PC-3 (cell line): ENCODE measurements around the gene PALM2AKAP2. TPM values are rescaled to one million over a fixed set of nuclear protein-coding genes. Genes with fewer than 3 reads are reported as not detected.

Experiments used
- ATAC-seq: fragments of 200-7000 bp; cut with Tn5 transposase; 2 replicates; pipeline ENCODE4 v1.9.1; 2020; ENCODE audit warnings: mild to moderate bottlenecking, moderate library complexity
- BruUV-seq: library from RNA; stranded (reverse); fragments of 400-500 nt; replicated peaks from 2 replicates; lab custom pipeline; 2021; lab: Mats Ljungman, UMichigan
- CTCF ChIA-PET: fragments of 300-600 bp; sonication (Branson Sonifier 250); formaldehyde crosslinking; loops from one replicate; lab custom pipeline; 2022; ENCODE audit warnings: antibody characterized with exemption; lab: Charles Lee
- POLR2A ChIA-PET: fragments of 300-600 bp; sonication (Branson Sonifier 250); formaldehyde crosslinking; loops from one replicate; lab custom pipeline; 2022; ENCODE audit warnings: antibody characterized with exemption; ENCODE audit not compliant: unreplicated experiment; lab: Charles Lee
- DNase-seq: peaks from one replicate; pipeline ENCODE4 v3.0.0-alpha.2; 2015
- H2AFZ ChIP-seq: fragments of 300-600 bp; sonication (generic); 2 replicates; pipeline ENCODE4 v1.6.0; 2016; ENCODE audit warnings: antibody characterized with exemption, low read length
- H3F3A ChIP-seq: fragments of 300-600 bp; sonication (generic); one replicate; pipeline ENCODE4 v1.6.0; 2017; ENCODE audit warnings: antibody characterized with exemption, low read length, control low read depth, mild to moderate bottlenecking; ENCODE audit not compliant: unreplicated experiment
- H3K27ac ChIP-seq: fragments of 300-600 bp; sonication (generic); 2 replicates; pipeline ENCODE4 v1.5.1; 2016; ENCODE audit warnings: mild to moderate bottlenecking, low read length
- H3K27me3 ChIP-seq: fragments of 300-600 bp; sonication (generic); 2 replicates; pipeline ENCODE4 v1.6.1; 2016; ENCODE audit warnings: low read length, mixed read lengths
- H3K36me3 ChIP-seq: fragments of 300-600 bp; sonication (generic); 2 replicates; pipeline ENCODE4 v1.6.1; 2016; ENCODE audit warnings: low read depth, mixed run types, low read length, mixed read lengths
- H3K4me1 ChIP-seq: fragments of 300-600 bp; sonication (generic); 2 replicates; pipeline ENCODE4 v1.5.1; 2016; ENCODE audit warnings: low read length; ENCODE audit not compliant: insufficient read depth
- H3K4me2 ChIP-seq: fragments of 300-600 bp; sonication (generic); 2 replicates; pipeline ENCODE4 v1.6.0; 2016; ENCODE audit warnings: low read length
- H3K4me3 ChIP-seq: fragments of 300-600 bp; sonication (generic); 2 replicates; pipeline ENCODE4 v1.5.1; 2016; ENCODE audit warnings: mild to moderate bottlenecking, low read length, mixed read lengths
- H3K79me2 ChIP-seq: fragments of 300-600 bp; sonication (generic); 2 replicates; pipeline ENCODE4 v1.6.1; 2017; ENCODE audit warnings: low read length, mixed read lengths
- H3K9ac ChIP-seq: fragments of 300-600 bp; sonication (generic); 2 replicates; pipeline ENCODE4 v1.6.0; 2016; ENCODE audit warnings: mild to moderate bottlenecking, low read length
- H3K9me2 ChIP-seq: fragments of 300-600 bp; sonication (generic); replicated peaks from 2 replicates; pipeline ENCODE4 v1.6.1; 2016; ENCODE audit warnings: mixed run types, low read length, mixed read lengths
- H3K9me3 ChIP-seq: fragments of 300-600 bp; sonication (generic); 2 replicates; pipeline ENCODE4 v1.6.1; 2016; ENCODE audit warnings: low read length, mixed read lengths
- H4K20me1 ChIP-seq: fragments of 300-600 bp; sonication (generic); 2 replicates; pipeline ENCODE4 v1.6.1; 2016; ENCODE audit warnings: low read length, mixed read lengths
- EZH2 ChIP-seq: fragments of 300-600 bp; sonication (generic); IDR thresholded peaks from one replicate; pipeline ENCODE4 v1.6.1; 2017; ENCODE audit warnings: antibody characterized with exemption, mild to moderate bottlenecking, low read length; ENCODE audit not compliant: unreplicated experiment
- EZH2phosphoT487 ChIP-seq: fragments of 300-600 bp; sonication (generic); IDR thresholded peaks from 2 replicates; pipeline ENCODE4 v1.6.1; 2018; ENCODE audit warnings: mild to moderate bottlenecking, antibody characterized with exemption, low read length, borderline replicate concordance
- intact Hi-C: fragments of 100-400 bp; cut with micrococcal nuclease; formaldehyde crosslinking; loops from 2 replicates; pipeline ENCODE4 v1.9.0; 2023
- total RNA-seq: library from RNA; depleted of rRNA; stranded (reverse); fragments of >200 nt; gene quantifications from 2 replicates; pipeline ENCODE4 v1.2.3, GENCODE V29; 2014
- TF ChIP-seq, protein P1 (sequence below): fragments of 300-600 bp; sonication (generic); conservative IDR thresholded peaks from 2 replicates; pipeline ENCODE4 v1.5.1; 2017; ENCODE audit warnings: antibody characterized with exemption, low read depth, mild to moderate bottlenecking, low read length

The PALM2AKAP2 gene
- total RNA-seq, 1 experiment from 2014 or later: 0.22 TPM

DNA sequence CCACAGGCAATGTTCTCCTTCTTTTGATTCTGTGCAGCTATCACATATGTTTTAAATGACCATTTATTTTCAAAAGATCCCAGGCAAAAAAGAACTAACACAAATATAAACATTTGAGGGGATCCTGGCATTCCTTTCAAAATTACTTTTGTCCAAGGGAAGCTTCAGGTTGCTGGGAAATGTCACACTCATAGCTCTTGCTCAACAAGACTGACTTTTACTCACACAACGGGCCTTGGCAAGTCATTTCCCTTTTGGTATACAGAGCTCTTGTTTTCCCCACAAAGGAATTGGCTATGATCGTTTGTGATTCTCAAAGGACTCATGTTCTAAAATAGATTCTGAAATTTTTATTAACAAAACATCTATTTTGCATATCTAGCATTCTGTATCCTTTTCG is 4.5 kb upstream of the PALM2AKAP2 start:
- Histone ChIP-seq H2AFZ (no peak overlapping the region), H3K4me3 (no peak overlapping the region), H3K9ac (no peak overlapping the region), H3K27ac (no peak overlapping the region), H3K27me3 (no peaks in the 10 kb centered on the region), H3K4me1 (peaks cover 5% of the 10 kb centered on the region; the same call in 1 of the 2 replicates), H3K9me2 (no peaks in the 10 kb centered on the region), H4K20me1 (no peaks in the 10 kb centered on the region), H3K36me3 (no peaks in the 10 kb centered on the region), H3K9me3 (no peaks in the 10 kb centered on the region), H3K79me2 (no peaks in the 10 kb centered on the region), H3F3A (no peaks in the 10 kb centered on the region), H3K4me2 (no peak overlapping the region)
- ATAC-seq (no peak), DNase-seq (no peak)
- TF ChIP-seq EZH2 (no peak), EZH2phosphoT487 (no peak)
- TF ChIP-seq, protein P1, sequence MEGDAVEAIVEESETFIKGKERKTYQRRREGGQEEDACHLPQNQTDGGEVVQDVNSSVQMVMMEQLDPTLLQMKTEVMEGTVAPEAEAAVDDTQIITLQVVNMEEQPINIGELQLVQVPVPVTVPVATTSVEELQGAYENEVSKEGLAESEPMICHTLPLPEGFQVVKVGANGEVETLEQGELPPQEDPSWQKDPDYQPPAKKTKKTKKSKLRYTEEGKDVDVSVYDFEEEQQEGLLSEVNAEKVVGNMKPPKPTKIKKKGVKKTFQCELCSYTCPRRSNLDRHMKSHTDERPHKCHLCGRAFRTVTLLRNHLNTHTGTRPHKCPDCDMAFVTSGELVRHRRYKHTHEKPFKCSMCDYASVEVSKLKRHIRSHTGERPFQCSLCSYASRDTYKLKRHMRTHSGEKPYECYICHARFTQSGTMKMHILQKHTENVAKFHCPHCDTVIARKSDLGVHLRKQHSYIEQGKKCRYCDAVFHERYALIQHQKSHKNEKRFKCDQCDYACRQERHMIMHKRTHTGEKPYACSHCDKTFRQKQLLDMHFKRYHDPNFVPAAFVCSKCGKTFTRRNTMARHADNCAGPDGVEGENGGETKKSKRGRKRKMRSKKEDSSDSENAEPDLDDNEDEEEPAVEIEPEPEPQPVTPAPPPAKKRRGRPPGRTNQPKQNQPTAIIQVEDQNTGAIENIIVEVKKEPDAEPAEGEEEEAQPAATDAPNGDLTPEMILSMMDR: no peak
- CTCF ChIA-PET: no interaction called here
- BruUV-seq: no TSS peak
- intact Hi-C loops: no loop called here
- POLR2A ChIA-PET: no interaction called here

DNA sequence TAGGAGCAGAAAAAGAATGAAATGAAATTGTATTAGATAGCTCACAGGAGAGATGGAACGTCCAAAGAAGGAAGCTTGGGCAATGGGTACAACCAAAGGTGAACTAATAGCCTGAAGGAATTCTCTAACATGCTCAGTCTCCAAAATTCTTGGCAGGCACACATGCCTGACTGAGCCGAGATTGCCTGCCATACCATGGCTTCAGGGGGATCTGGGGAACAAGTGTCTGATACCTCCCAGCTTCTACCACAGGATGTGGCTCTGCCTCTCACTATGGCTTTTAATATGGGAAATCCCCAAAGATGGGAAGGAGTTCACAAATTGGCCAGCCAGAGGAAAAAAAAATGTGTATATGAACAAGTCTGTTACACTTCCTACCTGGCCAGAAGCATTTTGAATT is 3.6 kb upstream of the PALM2AKAP2 start:
- CTCF ChIA-PET: no interaction called here

DNA sequence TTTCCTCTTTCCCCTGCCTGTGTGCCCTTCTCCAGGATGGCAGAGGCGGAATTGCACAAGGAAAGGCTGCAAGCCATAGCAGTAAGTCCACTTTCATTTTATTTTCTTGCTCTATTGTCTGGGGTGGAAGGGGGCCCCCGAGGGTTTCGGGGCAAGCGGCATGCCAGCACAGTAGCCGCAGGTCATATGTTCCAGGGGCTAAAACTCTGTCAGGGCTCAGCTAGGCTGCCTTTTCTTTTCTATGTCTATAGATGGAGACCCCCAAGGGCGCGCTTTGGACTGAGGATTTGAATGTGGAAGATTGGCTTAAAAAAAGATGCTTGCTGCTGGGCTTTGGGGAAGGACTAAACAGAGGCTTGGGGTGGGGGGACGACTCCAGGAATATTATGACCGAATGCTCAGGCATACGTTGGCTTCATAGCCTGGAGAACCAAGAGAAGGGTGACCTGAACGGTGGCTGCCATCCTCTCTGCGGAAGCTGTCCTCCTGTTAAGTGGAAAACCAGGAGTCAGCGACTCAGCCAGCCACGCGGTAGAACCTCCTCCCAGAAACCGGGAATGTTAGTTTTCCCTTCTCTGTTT is 545 bp downstream of the PALM2AKAP2 start:
- Histone ChIP-seq H3K4me2 (peak overlapping the region; percentile 94), H3K9me2 (no peaks in the 10 kb centered on the region), H2AFZ (peak overlapping the region; percentile 94), H3K27ac (no peak overlapping the region), H3K9ac (peak overlapping the region; percentile 48), H3K27me3 (no peaks in the 10 kb centered on the region), H3K4me1 (no peaks in the 10 kb centered on the region), H3K9me3 (no peaks in the 10 kb centered on the region), H3F3A (no peaks in the 10 kb centered on the region), H4K20me1 (no peaks in the 10 kb centered on the region), H3K79me2 (no peaks in the 10 kb centered on the region), H3K4me3 (peak overlapping the region; percentile 88), H3K36me3 (no peaks in the 10 kb centered on the region)
- intact Hi-C loops: no loop called here
- ATAC-seq: peak; percentile 18; the same call in 1 of the 2 replicates
- TF ChIP-seq, protein P1: no peak
- TF ChIP-seq EZH2phosphoT487 (no peak), EZH2 (no peak)
- BruUV-seq: no TSS peak
- POLR2A ChIA-PET: no interaction called here
- DNase-seq: peak; percentile 2
- CTCF ChIA-PET: no interaction called here

More for the DNA sequence above, 3.6 kb upstream of the PALM2AKAP2 start:
- intact Hi-C loops: no loop called here
- no peaks in the 10 kb centered on the region for H3K27me3 ChIP-seq
- BruUV-seq: no TSS peak
- no peaks in the 10 kb centered on the region for H4K20me1 ChIP-seq
- no peaks in the 10 kb centered on the region for H3K9me3 ChIP-seq
- DNase-seq (no peak), ATAC-seq (no peak)
- H2AFZ ChIP-seq: no peak overlapping the region
- no peaks in the 10 kb centered on the region for H3K9me2 ChIP-seq
- H3K27ac ChIP-seq: no peak overlapping the region
- no peaks in the 10 kb centered on the region; the same call in 1 of the 2 replicates for H3K4me1 ChIP-seq
- no peak overlapping the region for H3K4me3 ChIP-seq
- H3K36me3 ChIP-seq: no peaks in the 10 kb centered on the region
- no peak overlapping the region for H3K9ac ChIP-seq
- no peak overlapping the region for H3K4me2 ChIP-seq
- H3K79me2 ChIP-seq: no peaks in the 10 kb centered on the region
- TF ChIP-seq, protein P1: no peak
- TF ChIP-seq EZH2 (no peak), EZH2phosphoT487 (no peak)
- POLR2A ChIA-PET: no interaction called here
- no peaks in the 10 kb centered on the region for H3F3A ChIP-seq
